Thymus (tissue), 11 donors: ENCODE measurements around the gene TAF9B. TPM values are rescaled to one million over a fixed set of nuclear protein-coding genes. Genes with fewer than 3 reads are reported as not detected.
"Not testable (repeated sequence)": the region's sequence is repeated elsewhere in the genome, so short reads cannot be mapped to it uniquely, and the experiment has no call there.

Experiments
- DNase-seq, 9 donors: peaks; one replicate each; pipeline ENCODE4 v3.0.0-alpha.2; 2013; ENCODE audit warnings: low spot score in 9 of 9, low read depth in 6 of 9, missing footprints in 1 of 9
- H3K27ac ChIP-seq, 2 donors: one replicate each; pipeline ENCODE4 v1.5.1; 2013; ENCODE audit warnings: control low read depth in 1 of 2, low read depth in 1 of 2, low read length in 1 of 2, mild to moderate bottlenecking in 1 of 2, moderate library complexity in 1 of 2
- H3K27me3 ChIP-seq, 2 donors: one replicate each; pipeline ENCODE4 v1.5.1; 2013; ENCODE audit warnings: low read length in 1 of 2; ENCODE audit not compliant: control insufficient read depth in 2 of 2, insufficient read depth in 1 of 2
- H3K36me3 ChIP-seq, 2 donors: one replicate each; pipeline ENCODE4 v1.5.1; 2013; ENCODE audit warnings: low read length in 1 of 2, mild to moderate bottlenecking in 1 of 2, moderate library complexity in 1 of 2; ENCODE audit not compliant: control insufficient read depth in 2 of 2, insufficient read depth in 2 of 2
- H3K4me1 ChIP-seq, 2 donors: one replicate each; pipeline ENCODE4 v1.5.1; 2013; ENCODE audit warnings: low read length in 2 of 2; ENCODE audit not compliant: control insufficient read depth in 2 of 2, insufficient read depth in 2 of 2
- H3K4me3 ChIP-seq, 2 donors: one replicate each; pipeline ENCODE4 v1.5.1; 2013; ENCODE audit warnings: low read length in 2 of 2, control low read depth in 1 of 2, mild to moderate bottlenecking in 1 of 2
- H3K9me3 ChIP-seq, 2 donors: one replicate each; pipeline ENCODE4 v1.5.1; 2013; ENCODE audit warnings: low read length in 1 of 2, mild to moderate bottlenecking in 1 of 2; ENCODE audit not compliant: control insufficient read depth in 2 of 2, insufficient read depth in 1 of 2
- WGBS: extraction: QIAGEN DNeasy Blood & Tissue Kit; methylation state at CpG from one replicate; pipeline ENCODE4 v1.1.7; 2013; 5-methylcytosine and 5-hydroxymethylcytosine counted together
- polyA plus RNA-seq: library from polyadenylated mRNA; stranded (reverse); fragments of 200-250 nt; gene quantifications from one replicate; pipeline ENCODE4 v1.2.3, GENCODE V29; 2013
- total RNA-seq: library from RNA; stranded (reverse); fragments of 120-200 nt; gene quantifications from one replicate; pipeline ENCODE4 v1.2.4, GENCODE V29; 2013
- donor health status: healthy.

The TAF9B gene
- total and polyA plus RNA-seq, 2 donors = 19.0 to 20.1 TPM

- no peaks in the 10 kb centered on the region for H3K9me3 ChIP-seq
- H3K36me3 ChIP-seq = peaks cover 0 to 15% of the 10 kb centered on the region in 2 donors
- no peaks in the 10 kb centered on the region for H3K27me3 ChIP-seq
- 21% methylated on average over 11 of the region's 11 CpGs for WGBS
- peak in 4 of 9 donors; percentile 15 to 70 (median 41) for DNase-seq
- peak overlapping the region; percentile 60 to 98 for H3K27ac ChIP-seq
- H3K4me1 ChIP-seq = peaks cover 6 to 19% of the 10 kb centered on the region in 2 donors
- H3K4me3 ChIP-seq = peak overlapping the region; percentile 62 to 92
Measured at GRCh38 chrX:78105944-78106650, 33.4 kb downstream of the TAF9B start.

GRCh38 chrX:78104447-78105176, 34.8 kb downstream of the TAF9B start:
- H3K4me3 ChIP-seq = peak overlapping the region; percentile 62 to 92
- H3K27me3 ChIP-seq = no peaks in the 10 kb centered on the region
- peaks cover 6 to 19% of the 10 kb centered on the region in 2 donors for H3K4me1 ChIP-seq
- WGBS = under 1% methylated on average over 27 of the region's 27 CpGs
- peak in 3 of 9 donors; percentile 13 to 59 (median 25) for DNase-seq
- H3K27ac ChIP-seq = peak overlapping the region; percentile 91 to 98
- no peaks in the 10 kb centered on the region for H3K9me3 ChIP-seq
- peaks cover 0 to 10% of the 10 kb centered on the region in 2 donors for H3K36me3 ChIP-seq

GRCh38 chrX:78103623-78104446, 35.6 kb downstream of the TAF9B start, which contains the start of gene PGK1:
PGK1 (plus strand) TSS chrX:78104248; CDS start chrX:78104341, 93 bp downstream.
- DNase-seq = peak; percentile 72 to 96 (median 88)
- Histone ChIP-seq H3K4me3 (peak within 1 kb of the TSS; percentile 62 to 92), H3K4me1 (peaks cover 6 to 19% of the 10 kb centered on the region in 2 donors), H3K36me3 (peaks cover 0 to 6% of the 10 kb centered on the region in 2 donors), H3K27ac (peak within 1 kb of the TSS; percentile 93 to 98), H3K9me3 (no peaks in the 10 kb centered on the region), H3K27me3 (no peaks in the 10 kb centered on the region)
- WGBS = under 1% methylated on average over 71 of the region's 72 CpGs

- H3K4me1 ChIP-seq = peaks cover 6 to 18% of the 10 kb centered on the region in 2 donors
- H3K4me3 ChIP-seq = peak overlapping the region; percentile 51
- 90% methylated on average over 23 of the region's 23 CpGs for WGBS
- peaks cover 0 to 6% of the 10 kb centered on the region in 2 donors for H3K36me3 ChIP-seq
- DNase-seq = no peak
- no peaks in the 10 kb centered on the region for H3K27me3 ChIP-seq
- H3K9me3 ChIP-seq = no peaks in the 10 kb centered on the region
- peak overlapping the region; percentile 93 to 95 for H3K27ac ChIP-seq
Measured at GRCh38 chrX:78103001-78103622, 36.3 kb downstream of the TAF9B start.

GRCh38 chrX:78102091-78102490, 37.4 kb downstream of the TAF9B start:
- H3K9me3 ChIP-seq = no peaks in the 10 kb centered on the region
- 92% methylated on average over 1 of the region's 1 CpG for WGBS
- H3K4me1 ChIP-seq = peaks cover 6 to 14% of the 10 kb centered on the region in 2 donors
- no peak overlapping the region for H3K4me3 ChIP-seq
- no peak overlapping the region for H3K27ac ChIP-seq
- no peaks in the 10 kb centered on the region for H3K27me3 ChIP-seq
- peaks cover 0 to 4% of the 10 kb centered on the region in 2 donors for H3K36me3 ChIP-seq
- no peak for DNase-seq

- Histone ChIP-seq H3K27ac (no peak overlapping the region), H3K9me3 (no peaks in the 10 kb centered on the region), H3K4me3 (no peak overlapping the region), H3K36me3 (no peaks in the 10 kb centered on the region), H3K4me1 (peaks cover 0 to under 1% of the 10 kb centered on the region in 2 donors), H3K27me3 (no peaks in the 10 kb centered on the region)
- DNase-seq = no peak
Measured at GRCh38 chrX:78098108-78098507, 41.3 kb downstream of the TAF9B start.

GRCh38 chrX:78092296-78092695, 47.2 kb downstream of the TAF9B start:
- Histone ChIP-seq H3K9me3 (no peaks in the 10 kb centered on the region), H3K27ac (no peak overlapping the region), H3K36me3 (no peaks in the 10 kb centered on the region), H3K27me3 (no peaks in the 10 kb centered on the region), H3K4me1 (no peaks in the 10 kb centered on the region), H3K4me3 (no peak overlapping the region)
- DNase-seq = peak in 1 of 9 donors; percentile 43
- 31% methylated on average over 2 of the region's 2 CpGs for WGBS

- not testable (repeated sequence) for H3K4me1 ChIP-seq, DNase-seq, H3K9me3 ChIP-seq, H3K27me3 ChIP-seq, H3K4me3 ChIP-seq, H3K36me3 ChIP-seq, H3K27ac ChIP-seq
- 91% methylated on average over 6 of the region's 6 CpGs for WGBS
Measured at GRCh38 chrX:78081413-78081812, 58.0 kb downstream of the TAF9B start.
